SU-DHL-6 (cell line): ENCODE results near the gene CDK6.

Experiments used
- EZH2phosphoT487 ChIP-seq: fragments of 200-600 bp; sonication (generic), shearing (Covaris generic); conservative IDR thresholded peaks from 2 replicates; pipeline ENCODE4 v1.6.1; 2018; ENCODE audit warnings: mild to moderate bottlenecking, antibody characterized with exemption, low read length, moderate library complexity, mixed read lengths
- TF ChIP-seq, protein P1 (sequence below): fragments of 200-600 bp; sonication (generic); IDR thresholded peaks from one replicate; pipeline ENCODE4 v1.5.1; 2017; ENCODE audit warnings: antibody characterized with exemption, mild to moderate bottlenecking, low read length, moderate library complexity; ENCODE audit not compliant: insufficient read depth, poor library complexity, severe bottlenecking

DNA sequence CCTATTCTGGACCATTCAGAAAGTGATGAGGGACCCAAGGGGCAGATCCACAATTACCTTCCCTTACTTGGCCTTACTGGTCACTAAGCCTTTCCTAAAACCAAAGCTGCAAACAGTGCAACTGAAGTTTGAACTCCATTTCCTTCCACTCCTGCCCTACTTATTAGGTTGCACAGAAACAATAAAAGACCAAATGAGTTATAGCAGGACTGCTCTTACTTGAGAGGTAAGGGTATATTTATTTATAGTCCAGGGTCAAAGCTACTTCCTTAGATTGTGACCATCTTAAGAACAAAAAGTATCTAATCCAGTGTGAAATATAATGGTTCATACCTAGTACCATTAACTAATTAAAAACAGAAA lies 27.0 kb downstream of the CDK6 start:
- TF ChIP-seq, protein P1, sequence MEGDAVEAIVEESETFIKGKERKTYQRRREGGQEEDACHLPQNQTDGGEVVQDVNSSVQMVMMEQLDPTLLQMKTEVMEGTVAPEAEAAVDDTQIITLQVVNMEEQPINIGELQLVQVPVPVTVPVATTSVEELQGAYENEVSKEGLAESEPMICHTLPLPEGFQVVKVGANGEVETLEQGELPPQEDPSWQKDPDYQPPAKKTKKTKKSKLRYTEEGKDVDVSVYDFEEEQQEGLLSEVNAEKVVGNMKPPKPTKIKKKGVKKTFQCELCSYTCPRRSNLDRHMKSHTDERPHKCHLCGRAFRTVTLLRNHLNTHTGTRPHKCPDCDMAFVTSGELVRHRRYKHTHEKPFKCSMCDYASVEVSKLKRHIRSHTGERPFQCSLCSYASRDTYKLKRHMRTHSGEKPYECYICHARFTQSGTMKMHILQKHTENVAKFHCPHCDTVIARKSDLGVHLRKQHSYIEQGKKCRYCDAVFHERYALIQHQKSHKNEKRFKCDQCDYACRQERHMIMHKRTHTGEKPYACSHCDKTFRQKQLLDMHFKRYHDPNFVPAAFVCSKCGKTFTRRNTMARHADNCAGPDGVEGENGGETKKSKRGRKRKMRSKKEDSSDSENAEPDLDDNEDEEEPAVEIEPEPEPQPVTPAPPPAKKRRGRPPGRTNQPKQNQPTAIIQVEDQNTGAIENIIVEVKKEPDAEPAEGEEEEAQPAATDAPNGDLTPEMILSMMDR = no peak
- TF ChIP-seq EZH2phosphoT487 = no peak
